HG02840 (cell line): Measurements from ENCODE around the gene LCN10.
"Not testable (repeated sequence)": the region's sequence is repeated elsewhere in the genome, so short reads cannot be mapped to it uniquely, and the experiment has no call there.

ENCODE experiments used
- ATAC-seq: cut with Tn5 transposase; IDR thresholded peaks from one replicate; pipeline ENCODE4 v1.9.1; 2021; ENCODE audit warnings: mild to moderate bottlenecking, moderate library complexity, moderate number of reproducible peaks; ENCODE audit not compliant: unreplicated experiment, low FRiP score

The LCN10 gene

GRCh38 chr9:136773386-136774044, 30.8 kb upstream of the LCN10 start:
- no peak for ATAC-seq

- ATAC-seq, result no peak
These were observed 29.2 kb upstream of the LCN10 start for GRCh38 chr9:136771907-136772415.

GRCh38 chr9:136769710-136770191, 27.0 kb upstream of the LCN10 start:
- no peak for ATAC-seq

GRCh38 chr9:136766410-136767120, 23.8 kb upstream of the LCN10 start:
- not testable (repeated sequence) for ATAC-seq

GRCh38 chr9:136765745-136766409, 23.1 kb upstream of the LCN10 start:
- ATAC-seq, result not testable (repeated sequence)

GRCh38 chr9:136765041-136765440, 22.3 kb upstream of the LCN10 start:
- ATAC-seq, result no peak

- no peak for ATAC-seq
These were observed 21.7 kb upstream of the LCN10 start, which contains the start of gene LCN15 for GRCh38 chr9:136764301-136764891. LCN15 (minus strand) TSS chr9:136764518; CDS start chr9:136764488, 30 bp downstream.

GRCh38 chr9:136763649-136764035, 20.9 kb upstream of the LCN10 start:
- ATAC-seq, result no peak

- ATAC-seq, result no peak
These were observed 20.3 kb upstream of the LCN10 start for GRCh38 chr9:136762915-136763648.

- ATAC-seq, result no peak
These were observed 19.5 kb upstream of the LCN10 start for GRCh38 chr9:136762221-136762691.

GRCh38 chr9:136761545-136761981, 18.8 kb upstream of the LCN10 start:
- ATAC-seq, result no peak

GRCh38 chr9:136760834-136761544, 18.2 kb upstream of the LCN10 start:
- ATAC-seq, result not testable (repeated sequence)

- no peak for ATAC-seq
These were observed 17.7 kb upstream of the LCN10 start for GRCh38 chr9:136760424-136760823.

GRCh38 chr9:136759436-136760325, 16.9 kb upstream of the LCN10 start:
- ATAC-seq, result no peak

GRCh38 chr9:136759001-136759400, 16.3 kb upstream of the LCN10 start:
- no peak for ATAC-seq

GRCh38 chr9:136757751-136758140, 15.0 kb upstream of the LCN10 start:
- no peak for ATAC-seq

GRCh38 chr9:136757328-136757727, 14.6 kb upstream of the LCN10 start:
- ATAC-seq, result no peak

- ATAC-seq, result no peak
These were observed 14.1 kb upstream of the LCN10 start for GRCh38 chr9:136756836-136757235.
